GM21367 (cell line): Measurements from ENCODE around the gene GMEB1.
"Not testable (repeated sequence)": the region's sequence is repeated elsewhere in the genome, so short reads cannot be mapped to it uniquely, and the experiment has no call there.

Experiments
- ATAC-seq: cut with Tn5 transposase; IDR thresholded peaks from one replicate; pipeline ENCODE4 v1.9.1; 2021; ENCODE audit not compliant: unreplicated experiment

Gene GMEB1

GRCh38 chr1:28744184-28744583 is 75.6 kb downstream of the GMEB1 start:
- no peak for ATAC-seq

GRCh38 chr1:28745653-28746173 is 77.1 kb downstream of the GMEB1 start:
- no peak for ATAC-seq

- no peak for ATAC-seq
Observed at GRCh38 chr1:28750330-28750729, 81.7 kb downstream of the GMEB1 start.

- not testable (repeated sequence) for ATAC-seq
Observed at GRCh38 chr1:28750771-28751294, 82.2 kb downstream of the GMEB1 start.

GRCh38 chr1:28751315-28752060 is 82.9 kb downstream of the GMEB1 start:
- no peak for ATAC-seq

- ATAC-seq = no peak
Observed at GRCh38 chr1:28755701-28756100, 87.1 kb downstream of the GMEB1 start.

GRCh38 chr1:28756846-28757245 is 88.3 kb downstream of the GMEB1 start:
- no peak for ATAC-seq

- no peak for ATAC-seq
Observed at GRCh38 chr1:28758420-28758819, 89.8 kb downstream of the GMEB1 start.

- ATAC-seq = no peak
Observed at GRCh38 chr1:28759257-28759656, 90.7 kb downstream of the GMEB1 start.

- no peak for ATAC-seq
Observed at GRCh38 chr1:28761189-28761588, 92.6 kb downstream of the GMEB1 start.

GRCh38 chr1:28766532-28767183 is 98.1 kb downstream of the GMEB1 start:
- no peak for ATAC-seq
